WTC11 (cell line): ENCODE measurements around the gene JMJD7. TPM values are rescaled to one million over a fixed set of nuclear protein-coding genes. Genes with fewer than 3 reads are reported as not detected.

Experiments used
- ATAC-seq: fragments of 200-7000 bp; cut with Tn5 transposase; 2 replicates; pipeline ENCODE4 v1.10.0; 2021; ENCODE audit warnings: mild to moderate bottlenecking, moderate library complexity
- CTCF ChIA-PET: fragments of 300-600 bp; sonication (Branson Sonifier 250); formaldehyde crosslinking; loops from one replicate; lab custom pipeline; 2021; ENCODE audit warnings: antibody characterized with exemption; lab: Charles Lee
- POLR2A ChIA-PET: fragments of 350-600 bp; sonication (Branson Sonifier 250); formaldehyde crosslinking; loops from one replicate; lab custom pipeline; 2021; ENCODE audit warnings: antibody characterized with exemption; lab: Charles Lee
- DNase-seq: peaks from one replicate; pipeline ENCODE4 v3.0.0; 2021; ENCODE audit warnings: low spot score
- H3K27ac Mint-ChIP-seq: 2 replicates; pipeline ENCODE4 v1.8.0; 2021; ENCODE audit warnings: mixed read lengths
- H3K27me3 Mint-ChIP-seq: 2 replicates; pipeline ENCODE4 v1.8.0; 2021; ENCODE audit warnings: low read depth, mild to moderate bottlenecking, moderate library complexity, mixed read lengths
- H3K36me3 Mint-ChIP-seq: 2 replicates; pipeline ENCODE4 v1.8.0; 2021; ENCODE audit warnings: mixed read lengths
- H3K4me1 Mint-ChIP-seq: 2 replicates; pipeline ENCODE4 v1.8.0; 2022; ENCODE audit warnings: mixed read lengths
- H3K4me3 Mint-ChIP-seq: 2 replicates; pipeline ENCODE4 v1.8.0; 2021; ENCODE audit warnings: mild to moderate bottlenecking, moderate library complexity, mixed read lengths
- H3K9me3 Mint-ChIP-seq: 2 replicates; pipeline ENCODE4 v1.8.0; 2021; ENCODE audit warnings: mixed read lengths
- AR ChIP-seq: fragments of 250-450 bp; sonication (Bioruptor Pico); IDR thresholded peaks from 2 replicates; pipeline ENCODE4 v1.9.0; 2021; ENCODE audit warnings: mild to moderate bottlenecking
- ARID4B ChIP-seq: sonication (generic); formaldehyde crosslinking; IDR thresholded peaks from 2 replicates; pipeline ENCODE4 v1.8.0; 2023; ENCODE audit warnings: missing genetic modification reagents, mild to moderate bottlenecking, borderline replicate concordance
- FOXJ3 ChIP-seq: sonication (generic); formaldehyde crosslinking; IDR thresholded peaks from 2 replicates; pipeline ENCODE4 v1.9.0; 2021; ENCODE audit warnings: missing genetic modification reagents, mild to moderate bottlenecking, borderline replicate concordance
- GRHL2 ChIP-seq: fragments of 250-450 bp; sonication (Bioruptor Pico); IDR thresholded peaks from 2 replicates; pipeline ENCODE4 v1.8.0; 2022; ENCODE audit warnings: mild to moderate bottlenecking, moderate library complexity; ENCODE audit not compliant: insufficient replicate concordance, severe bottlenecking
- HMGA2 ChIP-seq: fragments of 250-450 bp; sonication (Bioruptor Pico); IDR thresholded peaks from 2 replicates; pipeline ENCODE4 v1.4.0; 2021; ENCODE audit warnings: mild to moderate bottlenecking, moderate library complexity
- KAT7 ChIP-seq: sonication (generic); formaldehyde crosslinking; IDR thresholded peaks from 2 replicates; pipeline ENCODE4 v1.8.1; 2023; ENCODE audit warnings: missing genetic modification reagents, mild to moderate bottlenecking, borderline replicate concordance
- MLX ChIP-seq: sonication (generic); formaldehyde crosslinking; IDR thresholded peaks from 2 replicates; pipeline ENCODE4 v1.8.1; 2023; ENCODE audit warnings: mild to moderate bottlenecking, missing genetic modification reagents, moderate library complexity
- MXD4 ChIP-seq: fragments of 250-450 bp; sonication (Bioruptor Pico); IDR thresholded peaks from 2 replicates; pipeline ENCODE4 v1.8.0; 2021; ENCODE audit warnings: mild to moderate bottlenecking, moderate library complexity, borderline replicate concordance
- SMAD3 ChIP-seq: sonication (generic); formaldehyde crosslinking; IDR thresholded peaks from 2 replicates; pipeline ENCODE4 v1.8.0; 2022; ENCODE audit warnings: missing genetic modification reagents, mild to moderate bottlenecking, borderline replicate concordance
- TCF7 ChIP-seq: sonication (generic); formaldehyde crosslinking; IDR thresholded peaks from 2 replicates; pipeline ENCODE4 v1.8.0; 2022; ENCODE audit warnings: mild to moderate bottlenecking, low read depth, missing genetic modification reagents, moderate library complexity
- ZNF219 ChIP-seq: sonication (generic); formaldehyde crosslinking; IDR thresholded peaks from 2 replicates; pipeline ENCODE4 v1.8.0; 2023; ENCODE audit warnings: missing genetic modification reagents, mild to moderate bottlenecking, borderline replicate concordance
- ZNF232 ChIP-seq: sonication (generic); formaldehyde crosslinking; IDR thresholded peaks from 2 replicates; pipeline ENCODE4 v1.8.0; 2022; ENCODE audit warnings: mild to moderate bottlenecking, missing genetic modification reagents
- ZNF263 ChIP-seq: sonication (generic); formaldehyde crosslinking; IDR thresholded peaks from 2 replicates; pipeline ENCODE4 v1.8.1; 2022; ENCODE audit warnings: low read depth, mild to moderate bottlenecking, moderate library complexity, missing genetic modification reagents
- ZNF396 ChIP-seq: fragments of 250-450 bp; sonication (Bioruptor Pico); IDR thresholded peaks from 2 replicates; pipeline ENCODE4 v1.8.0; 2021; ENCODE audit warnings: mild to moderate bottlenecking, moderate library complexity, borderline replicate concordance
- ZNF416 ChIP-seq: fragments of 250-450 bp; sonication (Bioruptor Pico); IDR thresholded peaks from 2 replicates; pipeline ENCODE4 v1.9.0; 2021; ENCODE audit warnings: mild to moderate bottlenecking, inconsistent platforms
- ZNF671 ChIP-seq: fragments of 250-450 bp; sonication (Bioruptor Pico); IDR thresholded peaks from 2 replicates; pipeline ENCODE4 v1.8.0; 2021; ENCODE audit warnings: mild to moderate bottlenecking
- total RNA-seq: library from RNA; stranded (reverse); gene quantifications from 3 replicates; pipeline ENCODE4 v1.2.3, GENCODE V29; 2021
- TF ChIP-seq, protein P1 (sequence below): sonication (generic); formaldehyde crosslinking; IDR thresholded peaks from 2 replicates; pipeline ENCODE4 v1.8.0; 2022; ENCODE audit warnings: mild to moderate bottlenecking, missing genetic modification reagents
- TF ChIP-seq, protein P2 (sequence below): sonication (generic); formaldehyde crosslinking; IDR thresholded peaks from 2 replicates; pipeline ENCODE4 v1.8.1; 2023; ENCODE audit warnings: mild to moderate bottlenecking, missing genetic modification reagents, moderate library complexity
- TF ChIP-seq, protein P3 (sequence below): sonication (generic); formaldehyde crosslinking; IDR thresholded peaks from 2 replicates; pipeline ENCODE4 v1.8.1; 2022; ENCODE audit warnings: mild to moderate bottlenecking, missing genetic modification reagents, moderate library complexity, borderline replicate concordance

Gene JMJD7
- total RNA-seq, 1 experiment from 2014 or later = 19.9 TPM

- ChIA-PET CTCF (interaction anchor here (0.5 to 4.4 kb wide), 2 partner anchors 55 to 197 kb away, joined by 3 to 37 read pairs; no protein-coding TSS in a partner anchor), POLR2A (no interaction called here)
- no peak overlapping the region for H3K4me3 Mint-ChIP-seq
- H3K36me3 Mint-ChIP-seq = peaks cover 10% of the 10 kb centered on the region
- no peak for DNase-seq
- H3K4me1 Mint-ChIP-seq = no peaks in the 10 kb centered on the region
- no peak for ATAC-seq
- TF ChIP-seq, protein P1, sequence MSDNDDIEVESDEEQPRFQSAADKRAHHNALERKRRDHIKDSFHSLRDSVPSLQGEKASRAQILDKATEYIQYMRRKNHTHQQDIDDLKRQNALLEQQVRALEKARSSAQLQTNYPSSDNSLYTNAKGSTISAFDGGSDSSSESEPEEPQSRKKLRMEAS = no peak
- TF ChIP-seq, protein P2, sequence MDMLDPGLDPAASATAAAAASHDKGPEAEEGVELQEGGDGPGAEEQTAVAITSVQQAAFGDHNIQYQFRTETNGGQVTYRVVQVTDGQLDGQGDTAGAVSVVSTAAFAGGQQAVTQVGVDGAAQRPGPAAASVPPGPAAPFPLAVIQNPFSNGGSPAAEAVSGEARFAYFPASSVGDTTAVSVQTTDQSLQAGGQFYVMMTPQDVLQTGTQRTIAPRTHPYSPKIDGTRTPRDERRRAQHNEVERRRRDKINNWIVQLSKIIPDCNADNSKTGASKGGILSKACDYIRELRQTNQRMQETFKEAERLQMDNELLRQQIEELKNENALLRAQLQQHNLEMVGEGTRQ (CRISPR knock-in tag) = no peak
- TF ChIP-seq, protein P3, sequence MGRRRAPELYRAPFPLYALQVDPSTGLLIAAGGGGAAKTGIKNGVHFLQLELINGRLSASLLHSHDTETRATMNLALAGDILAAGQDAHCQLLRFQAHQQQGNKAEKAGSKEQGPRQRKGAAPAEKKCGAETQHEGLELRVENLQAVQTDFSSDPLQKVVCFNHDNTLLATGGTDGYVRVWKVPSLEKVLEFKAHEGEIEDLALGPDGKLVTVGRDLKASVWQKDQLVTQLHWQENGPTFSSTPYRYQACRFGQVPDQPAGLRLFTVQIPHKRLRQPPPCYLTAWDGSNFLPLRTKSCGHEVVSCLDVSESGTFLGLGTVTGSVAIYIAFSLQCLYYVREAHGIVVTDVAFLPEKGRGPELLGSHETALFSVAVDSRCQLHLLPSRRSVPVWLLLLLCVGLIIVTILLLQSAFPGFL (CRISPR knock-in tag) = no peak
- no peak for TF ChIP-seq GRHL2 (CRISPR knock-in tag)
- no peak for TF ChIP-seq ZNF219 (CRISPR knock-in tag)
- no peak for TF ChIP-seq ZNF671
- no peak for TF ChIP-seq MXD4 (CRISPR knock-in tag)
- no peak for TF ChIP-seq ARID4B (CRISPR knock-in tag)
- TF ChIP-seq AR (CRISPR knock-in tag) = no peak
- no peak for TF ChIP-seq ZNF232 (CRISPR knock-in tag)
- TF ChIP-seq HMGA2 (CRISPR knock-in tag) = no peak
- TF ChIP-seq TCF7 (CRISPR knock-in tag) = no peak
- TF ChIP-seq ZNF416 = no peak
- no peak for TF ChIP-seq ZNF263 (CRISPR knock-in tag)
- no peak for TF ChIP-seq ZNF396
- no peak for TF ChIP-seq SMAD3 (CRISPR knock-in tag)
- TF ChIP-seq KAT7 (CRISPR knock-in tag) = no peak
- TF ChIP-seq MLX (CRISPR knock-in tag) = no peak
- TF ChIP-seq FOXJ3 = no peak
- H3K9me3 Mint-ChIP-seq = no peaks in the 10 kb centered on the region
- no peaks in the 10 kb centered on the region for H3K27me3 Mint-ChIP-seq
- H3K27ac Mint-ChIP-seq = no peak overlapping the region
These were observed 22.0 kb downstream of the JMJD7 start for GRCh38 chr15:41849861-41850260.
